Effector CD8-positive, alpha-beta T cell (primary cell): Measurements from ENCODE around the gene POGK.

Experiments
- DNase-seq: peaks from one replicate; lab custom pipeline; 2025; lab: John Stamatoyannopoulos, UW

Gene POGK

DNA sequence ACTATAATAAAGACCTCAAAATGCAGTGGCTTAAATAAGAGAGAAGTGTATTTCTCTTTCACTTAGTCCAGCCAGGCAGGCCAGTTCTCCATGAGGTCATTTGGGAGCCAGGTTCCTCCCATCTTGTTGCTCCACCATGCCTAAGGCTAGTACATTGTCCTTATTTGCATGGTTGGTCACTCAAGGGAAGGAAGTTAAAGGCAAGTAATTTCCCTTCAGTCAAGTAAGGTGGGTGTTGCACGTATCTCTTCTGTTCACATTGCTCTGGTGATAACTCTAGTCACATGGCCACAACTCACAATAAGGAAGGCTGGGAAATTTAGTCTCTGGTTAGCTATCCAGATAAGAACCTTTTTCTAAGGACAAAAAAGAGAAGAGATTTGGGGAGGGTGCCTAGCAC is 64.0 kb downstream of the POGK start:
- DNase-seq = no peak

DNA sequence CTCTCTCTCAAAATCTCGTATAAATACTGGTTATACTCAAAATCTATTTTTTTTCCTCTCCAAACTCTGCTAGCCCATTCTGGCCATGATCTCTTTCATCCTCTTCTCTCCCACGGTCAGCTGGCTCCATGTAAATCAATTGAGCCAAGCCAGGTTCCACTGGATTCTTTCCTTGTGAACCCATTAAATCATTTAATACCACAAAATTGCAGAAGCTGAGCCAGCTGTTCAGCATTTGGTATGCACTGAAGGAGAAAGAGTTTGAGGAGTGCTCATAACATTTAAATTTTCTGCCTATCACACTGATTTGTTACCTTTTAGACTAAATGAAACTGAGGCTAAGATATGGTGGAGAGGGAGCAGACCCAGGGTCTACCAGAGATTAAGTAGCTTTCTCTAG is 65.9 kb downstream of the POGK start:
- DNase-seq = no peak

DNA sequence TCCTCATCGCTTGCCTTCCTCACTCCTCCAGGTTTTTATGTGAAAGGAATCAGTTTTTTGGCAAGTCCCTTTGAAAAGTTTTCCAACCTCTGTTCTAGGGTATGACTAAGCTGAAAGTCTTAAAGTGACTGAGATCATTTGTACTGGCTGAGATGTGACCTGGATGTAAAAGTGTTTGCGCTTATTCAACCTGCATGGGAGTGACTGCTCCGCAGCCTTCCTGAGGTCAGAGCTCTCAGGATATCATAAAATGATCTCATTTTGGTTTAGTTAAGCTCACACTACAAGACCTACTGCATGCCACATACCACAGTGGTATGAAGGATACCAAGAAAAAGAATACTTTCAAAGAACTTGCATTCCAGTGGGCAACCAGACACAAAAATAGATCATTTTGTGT is 66.6 kb downstream of the POGK start:
- no peak for DNase-seq
